NT2/D1 (cell line): Measurements from ENCODE around the gene MRPL16.

Source experiments
- DNase-seq: peaks from one replicate; pipeline ENCODE4 v3.0.0-alpha.2; 2011; ENCODE audit warnings: low read depth, low spot score
- H3K27me3 ChIP-seq: 2 replicates; pipeline ENCODE4 v1.6.0; 2011; ENCODE audit warnings: mild to moderate bottlenecking; ENCODE audit not compliant: insufficient read length, insufficient read depth
- H3K36me3 ChIP-seq: 2 replicates; pipeline ENCODE4 v1.6.1; 2011; ENCODE audit warnings: mild to moderate bottlenecking, low read length, mixed read lengths; ENCODE audit not compliant: insufficient read depth, insufficient read length
- H3K4me1 ChIP-seq: 2 replicates; pipeline ENCODE4 v1.5.1; 2011; ENCODE audit not compliant: insufficient read depth, insufficient read length
- H3K4me3 ChIP-seq: 2 replicates; pipeline ENCODE4 v1.5.1; 2011; ENCODE audit warnings: low read depth; ENCODE audit not compliant: insufficient read length
- H3K9ac ChIP-seq: 2 replicates; pipeline ENCODE4 v1.6.0; 2011; ENCODE audit warnings: low read depth; ENCODE audit not compliant: insufficient read length
- H3K9me3 ChIP-seq: 2 replicates; pipeline ENCODE4 v1.5.1; 2011; ENCODE audit warnings: mild to moderate bottlenecking, low read length; ENCODE audit not compliant: insufficient read depth
- SUZ12 ChIP-seq: IDR thresholded peaks from 2 replicates; pipeline ENCODE4 v1.6.1; 2011; ENCODE audit not compliant: insufficient read length, insufficient read depth; ENCODE audit errors: extremely low read depth
- YY1 ChIP-seq: IDR thresholded peaks from 2 replicates; pipeline ENCODE4 v1.6.1; 2011; ENCODE audit not compliant: insufficient read length, insufficient read depth
- ZNF274 ChIP-seq: IDR thresholded peaks from 2 replicates; pipeline ENCODE4 v1.6.1; 2011; ENCODE audit warnings: mild to moderate bottlenecking, low read depth, low read length

The MRPL16 gene

DNA sequence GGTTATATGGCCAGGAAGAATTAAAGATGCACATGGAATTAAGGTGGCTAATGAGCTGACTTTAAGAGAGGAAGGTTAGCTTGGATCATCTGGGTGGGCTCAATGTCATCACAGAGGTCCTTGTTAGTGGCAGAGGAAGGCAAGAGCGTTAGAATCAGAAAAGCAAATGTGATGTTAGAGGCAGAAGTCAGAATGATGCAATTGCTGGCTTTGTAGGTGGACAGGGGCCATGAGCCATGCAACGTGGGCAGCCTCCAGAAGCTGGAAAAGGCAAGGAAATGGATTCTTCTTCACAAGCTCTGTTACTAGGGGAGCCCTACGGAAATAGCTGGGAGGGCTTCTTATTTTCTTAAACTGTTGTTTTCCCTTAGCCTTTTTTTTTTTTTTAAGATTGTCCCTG, 37.0 kb upstream of the MRPL16 start:
- H3K4me3 ChIP-seq, result no peak overlapping the region
- DNase-seq, result no peak
- no peak overlapping the region for H3K9ac ChIP-seq
- no peaks in the 10 kb centered on the region for H3K9me3 ChIP-seq
- H3K36me3 ChIP-seq, result no peaks in the 10 kb centered on the region
- H3K27me3 ChIP-seq, result no peaks in the 10 kb centered on the region
- no peak for TF ChIP-seq ZNF274
- no peak for TF ChIP-seq SUZ12
- no peak for TF ChIP-seq YY1
- peaks cover 2% of the 10 kb centered on the region for H3K4me1 ChIP-seq

DNA sequence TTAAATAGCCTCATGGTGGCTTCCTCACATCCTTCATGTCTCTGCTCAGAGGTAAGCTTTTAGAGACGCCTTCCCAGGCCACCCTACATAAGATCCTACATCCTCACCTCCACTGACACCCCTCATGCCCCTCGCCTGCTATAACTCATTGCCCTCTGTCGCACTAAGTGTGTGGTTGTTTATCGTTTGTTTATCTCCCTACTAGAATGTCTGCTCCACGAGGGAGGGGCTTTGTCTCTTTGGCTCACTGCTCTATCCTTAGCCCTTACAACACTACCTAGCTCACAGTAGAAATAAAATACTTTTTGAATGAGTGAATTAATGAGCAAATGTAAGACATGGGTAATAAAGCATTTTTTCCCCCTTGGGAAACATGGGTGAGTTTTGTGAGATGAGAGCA, 36.0 kb upstream of the MRPL16 start:
- Histone ChIP-seq H3K4me1 (peaks cover 2% of the 10 kb centered on the region), H3K36me3 (no peaks in the 10 kb centered on the region), H3K4me3 (no peak overlapping the region), H3K9me3 (no peaks in the 10 kb centered on the region), H3K27me3 (no peaks in the 10 kb centered on the region), H3K9ac (no peak overlapping the region)
- DNase-seq, result no peak
- TF ChIP-seq ZNF274, result no peak
- no peak for TF ChIP-seq SUZ12
- TF ChIP-seq YY1, result no peak

DNA sequence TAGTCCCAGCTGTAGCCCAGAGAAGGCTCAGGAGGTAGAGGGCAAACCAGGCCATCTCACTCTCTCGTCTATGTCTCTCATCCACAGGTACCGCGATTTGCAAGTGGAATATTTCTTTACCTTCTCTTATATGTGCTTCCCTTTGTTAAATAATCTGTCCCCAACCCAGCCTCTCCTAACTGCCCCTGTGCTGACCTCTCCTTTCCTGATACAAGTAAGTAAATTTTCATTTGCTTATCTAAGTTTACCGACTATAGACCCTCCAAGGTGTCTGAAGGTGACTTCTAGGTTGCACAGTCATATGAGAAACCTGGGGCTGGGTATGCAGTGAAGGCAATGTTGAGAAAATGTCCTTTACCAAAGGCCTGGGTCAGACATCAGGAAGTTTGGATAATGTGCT, 34.8 kb upstream of the MRPL16 start, which contains the start of gene CBLIF:
CBLIF (minus strand) TSS at position 101 of the 400 bp plus-strand sequence; CDS start at position 55, 46 bp downstream.
- peaks cover 2% of the 10 kb centered on the region for H3K4me1 ChIP-seq
- no peaks in the 10 kb centered on the region for H3K9me3 ChIP-seq
- no peaks in the 10 kb centered on the region for H3K36me3 ChIP-seq
- H3K9ac ChIP-seq, result no peak within 1 kb of the TSS
- DNase-seq, result no peak
- H3K4me3 ChIP-seq, result no peak within 1 kb of the TSS
- no peak for TF ChIP-seq YY1
- TF ChIP-seq SUZ12, result no peak
- TF ChIP-seq ZNF274, result no peak
- no peaks in the 10 kb centered on the region for H3K27me3 ChIP-seq

DNA sequence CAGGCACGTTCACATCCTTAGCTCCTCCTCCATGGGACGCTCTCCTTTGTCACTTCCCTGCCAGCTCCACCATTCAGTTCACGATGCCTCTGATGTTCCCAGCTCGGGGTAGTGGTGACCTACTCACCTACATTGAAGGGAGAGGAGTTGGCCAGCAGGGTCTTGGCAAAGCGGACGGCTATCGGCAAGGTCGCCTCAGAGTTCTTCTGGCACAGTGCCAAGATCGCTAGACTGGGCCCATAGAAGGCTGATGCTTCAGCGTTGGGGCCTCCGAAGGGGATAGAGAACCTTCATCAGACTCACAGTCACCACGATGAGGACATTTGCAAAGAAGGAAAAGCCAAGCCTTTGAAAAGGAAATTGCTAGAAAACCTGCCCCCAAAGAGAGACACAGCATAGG, 31.7 kb upstream of the MRPL16 start:
- H3K36me3 ChIP-seq, result no peaks in the 10 kb centered on the region
- H3K27me3 ChIP-seq, result no peaks in the 10 kb centered on the region
- H3K9ac ChIP-seq, result no peak overlapping the region
- no peaks in the 10 kb centered on the region for H3K9me3 ChIP-seq
- peaks cover 2% of the 10 kb centered on the region for H3K4me1 ChIP-seq
- TF ChIP-seq ZNF274, result no peak
- no peak for TF ChIP-seq YY1
- no peak for TF ChIP-seq SUZ12
- H3K4me3 ChIP-seq, result no peak overlapping the region
- no peak for DNase-seq

DNA sequence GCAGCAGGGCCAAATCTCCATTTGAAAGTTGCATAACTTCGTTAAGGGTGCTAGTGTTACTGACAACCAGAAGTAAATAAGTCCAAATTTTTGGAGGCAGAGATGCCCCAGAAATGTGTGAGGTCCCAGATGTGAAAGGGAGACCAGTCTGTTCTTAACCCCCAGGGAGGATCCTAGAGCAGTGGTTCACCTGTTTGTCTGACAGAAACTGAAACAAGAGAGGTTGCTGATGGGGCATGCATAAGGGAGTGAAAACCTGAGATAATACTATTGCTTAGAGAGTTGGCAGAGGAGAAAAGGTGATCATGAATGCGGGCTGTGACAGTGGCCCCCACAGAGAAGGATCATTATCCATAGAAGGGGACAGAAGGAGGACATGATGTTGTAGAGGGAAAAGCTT, 30.9 kb upstream of the MRPL16 start:
- no peak for DNase-seq
- Histone ChIP-seq H3K4me1 (no peaks in the 10 kb centered on the region), H3K4me3 (no peak overlapping the region), H3K36me3 (no peaks in the 10 kb centered on the region), H3K9ac (no peak overlapping the region), H3K27me3 (no peaks in the 10 kb centered on the region), H3K9me3 (no peaks in the 10 kb centered on the region)
- no peak for TF ChIP-seq SUZ12
- TF ChIP-seq ZNF274, result no peak
- TF ChIP-seq YY1, result no peak

DNA sequence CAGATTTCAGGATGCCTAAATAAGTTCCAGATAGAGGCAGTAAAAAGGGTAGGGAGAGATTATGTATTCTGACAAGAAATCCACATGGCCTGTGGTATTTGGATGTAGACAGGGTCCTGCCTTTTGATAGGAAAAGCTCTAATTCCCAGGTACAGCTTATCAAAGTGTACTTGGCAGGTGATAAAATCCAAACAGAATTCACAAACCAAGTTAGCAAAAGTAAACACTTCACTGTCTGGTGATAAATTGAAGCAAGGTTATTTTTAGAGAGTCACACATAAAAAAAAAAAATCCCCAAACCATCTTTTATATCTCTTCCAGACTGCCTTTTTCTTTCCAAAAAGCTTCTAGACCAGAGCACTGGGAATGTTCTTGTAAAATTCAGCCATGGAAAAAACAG, 29.0 kb upstream of the MRPL16 start:
- no peak for TF ChIP-seq ZNF274
- H3K9ac ChIP-seq, result no peak overlapping the region

DNA sequence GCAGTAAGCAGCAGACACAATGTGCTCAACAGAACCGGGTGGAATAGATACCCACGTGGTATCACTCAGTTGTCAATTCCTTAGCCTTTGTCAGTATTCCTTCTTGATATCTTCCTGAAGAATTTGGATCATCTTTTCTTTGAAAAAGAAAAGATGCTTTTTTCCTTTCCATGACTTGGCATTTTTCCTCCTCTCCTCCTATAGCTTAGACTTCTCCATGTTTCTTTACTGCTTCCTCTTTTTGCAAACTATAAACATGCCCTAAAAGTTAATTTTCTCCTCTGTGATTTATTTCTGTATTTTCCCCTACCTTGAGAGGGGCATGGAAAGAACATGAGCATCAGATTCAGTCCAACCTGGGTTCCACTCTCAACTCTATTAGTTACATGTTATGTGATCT, 23.0 kb upstream of the MRPL16 start:
- no peak for DNase-seq
- Histone ChIP-seq H3K36me3 (no peaks in the 10 kb centered on the region), H3K9me3 (no peaks in the 10 kb centered on the region), H3K27me3 (no peaks in the 10 kb centered on the region), H3K4me1 (no peaks in the 10 kb centered on the region), H3K4me3 (no peak overlapping the region), H3K9ac (no peak overlapping the region)
- no peak for TF ChIP-seq YY1
- TF ChIP-seq SUZ12, result no peak
- no peak for TF ChIP-seq ZNF274

More for the DNA sequence above, 29.0 kb upstream of the MRPL16 start:
- DNase-seq, result no peak
- no peaks in the 10 kb centered on the region for H3K36me3 ChIP-seq
- no peak overlapping the region for H3K4me3 ChIP-seq
- no peaks in the 10 kb centered on the region for H3K4me1 ChIP-seq
- H3K9me3 ChIP-seq, result no peaks in the 10 kb centered on the region
- H3K27me3 ChIP-seq, result no peaks in the 10 kb centered on the region

DNA sequence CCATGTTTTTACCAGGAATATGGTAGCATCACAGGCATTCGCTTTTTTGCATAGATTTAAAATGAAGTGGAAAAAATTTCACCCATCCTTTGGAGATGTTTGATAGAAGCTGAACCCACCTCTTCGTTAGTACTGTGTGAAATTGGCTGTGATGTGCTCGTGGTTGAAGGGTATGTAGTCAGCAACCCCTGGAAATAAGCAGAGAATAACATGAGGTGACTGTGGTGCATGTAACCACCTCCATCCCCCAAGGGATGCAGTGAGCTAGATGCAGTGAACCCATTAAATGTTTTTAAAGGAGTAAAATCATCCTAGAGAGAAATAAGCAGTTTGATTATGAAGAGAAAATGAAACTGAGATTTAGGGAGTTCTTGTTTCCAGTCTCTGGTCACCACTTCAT, 18.8 kb upstream of the MRPL16 start:
- Histone ChIP-seq H3K9me3 (no peaks in the 10 kb centered on the region), H3K27me3 (no peaks in the 10 kb centered on the region), H3K36me3 (no peaks in the 10 kb centered on the region), H3K4me3 (no peak overlapping the region), H3K9ac (no peak overlapping the region), H3K4me1 (no peaks in the 10 kb centered on the region)
- DNase-seq, result no peak
- TF ChIP-seq ZNF274 (no peak), YY1 (no peak), SUZ12 (no peak)
